ENCODE measurements around the gene AMDHD2. TPM values are rescaled to one million over a fixed set of nuclear protein-coding genes. Genes with fewer than 3 reads are reported as not detected.
"Not testable (repeated sequence)": the region's sequence is repeated elsewhere in the genome, so short reads cannot be mapped to it uniquely, and the experiment has no call there.

Gene AMDHD2
- total RNA-seq, 1 experiment from 2014 or later, result 67.2 TPM

- H3K4me3 ChIP-seq (ENCODE audit: low read depth, low read length); H3K9me3 ChIP-seq; BruUV-seq (replicated peaks); H3K27me3 Mint-ChIP-seq (ENCODE audit: insufficient read depth, unreplicated experiment); H3K27me3 ChIP-seq (replicated peaks; ENCODE audit: control insufficient read depth, insufficient read depth, low read length); DNase-seq; H3K4me3 Mint-ChIP-seq (ENCODE audit: unreplicated experiment); H3K27ac Mint-ChIP-seq (ENCODE audit: unreplicated experiment); intact Hi-C loops (cut with micrococcal nuclease; ENCODE audit: unreplicated experiment); H3K9me3 Mint-ChIP-seq (ENCODE audit: unreplicated experiment); CTCF ChIA-PET; POLR2A ChIA-PET; H3K36me3 ChIP-seq (ENCODE audit: control insufficient read depth, insufficient read depth, low read length): not testable (repeated sequence)
- peaks cover 11% of the 10 kb centered on the region; the same call in 1 of the 2 replicates for H3K4me1 ChIP-seq
- Mint-ChIP-seq H3K4me1 (ENCODE audit: low read depth, unreplicated experiment) (peaks cover 16% of the 10 kb centered on the region), H3K36me3 (ENCODE audit: insufficient read depth, unreplicated experiment) (peaks cover 18% of the 10 kb centered on the region)
Measured at GRCh38 chr16:2543771-2544170, 23.6 kb downstream of the AMDHD2 start.

- H3K9me3 Mint-ChIP-seq (ENCODE audit: unreplicated experiment); H3K9me3 ChIP-seq; H3K4me1 ChIP-seq; DNase-seq; intact Hi-C loops (cut with micrococcal nuclease; ENCODE audit: unreplicated experiment); H3K4me3 Mint-ChIP-seq (ENCODE audit: unreplicated experiment); H3K27me3 Mint-ChIP-seq (ENCODE audit: insufficient read depth, unreplicated experiment); H3K4me3 ChIP-seq (ENCODE audit: low read depth, low read length); CTCF ChIA-PET; H3K27ac Mint-ChIP-seq (ENCODE audit: unreplicated experiment); POLR2A ChIA-PET; H3K4me1 Mint-ChIP-seq (ENCODE audit: low read depth, unreplicated experiment); H3K36me3 ChIP-seq (ENCODE audit: control insufficient read depth, insufficient read depth, low read length); BruUV-seq (replicated peaks); H3K27me3 ChIP-seq (replicated peaks; ENCODE audit: control insufficient read depth, insufficient read depth, low read length); H3K36me3 Mint-ChIP-seq (ENCODE audit: insufficient read depth, unreplicated experiment): not testable (repeated sequence)
Measured at GRCh38 chr16:2550283-2550878, 30.2 kb downstream of the AMDHD2 start.

- H3K36me3 ChIP-seq (ENCODE audit: control insufficient read depth, insufficient read depth, low read length); H3K4me1 Mint-ChIP-seq (ENCODE audit: low read depth, unreplicated experiment); H3K4me1 ChIP-seq; H3K27me3 Mint-ChIP-seq (ENCODE audit: insufficient read depth, unreplicated experiment); H3K36me3 Mint-ChIP-seq (ENCODE audit: insufficient read depth, unreplicated experiment); H3K27me3 ChIP-seq (replicated peaks; ENCODE audit: control insufficient read depth, insufficient read depth, low read length); H3K4me3 ChIP-seq (ENCODE audit: low read depth, low read length); intact Hi-C loops (cut with micrococcal nuclease; ENCODE audit: unreplicated experiment); H3K9me3 ChIP-seq; H3K4me3 Mint-ChIP-seq (ENCODE audit: unreplicated experiment); BruUV-seq (replicated peaks); H3K9me3 Mint-ChIP-seq (ENCODE audit: unreplicated experiment): not testable (repeated sequence)
- peak overlapping the region; percentile 72 for H3K27ac Mint-ChIP-seq (ENCODE audit: unreplicated experiment)
- ChIA-PET CTCF (interaction anchor here (0.7 kb wide), 5 partner anchors 15 to 361 kb away, joined by 3 to 10 read pairs (median 7); partner anchors contain the start of gene ECI1), POLR2A (interaction anchor here (0.7 kb wide), 1 partner anchor 14 kb away, joined by 6 read pairs; the partner anchor contains the start of gene PDPK1)
- TF ChIP-seq CTCF (IDR thresholded peaks at IDR 0.05; ENCODE audit: insufficient read depth in 1 of 2, low read depth in 1 of 2, low read length in 1 of 2, severe bottlenecking in 1 of 2, unreplicated experiment in 1 of 2), result peak; percentile 20 to 22
- DNase-seq, result peak; percentile 49 to 61
Measured at GRCh38 chr16:2551420-2551889, 31.3 kb downstream of the AMDHD2 start.

- H3K4me3 Mint-ChIP-seq (ENCODE audit: unreplicated experiment); H3K27me3 Mint-ChIP-seq (ENCODE audit: insufficient read depth, unreplicated experiment); H3K27me3 ChIP-seq (replicated peaks; ENCODE audit: control insufficient read depth, insufficient read depth, low read length); H3K27ac Mint-ChIP-seq (ENCODE audit: unreplicated experiment); H3K9me3 ChIP-seq; H3K4me1 ChIP-seq; CTCF ChIA-PET; H3K4me3 ChIP-seq (ENCODE audit: low read depth, low read length); H3K4me1 Mint-ChIP-seq (ENCODE audit: low read depth, unreplicated experiment); DNase-seq; intact Hi-C loops (cut with micrococcal nuclease; ENCODE audit: unreplicated experiment); H3K36me3 ChIP-seq (ENCODE audit: control insufficient read depth, insufficient read depth, low read length); POLR2A ChIA-PET; BruUV-seq (replicated peaks); H3K9me3 Mint-ChIP-seq (ENCODE audit: unreplicated experiment); H3K36me3 Mint-ChIP-seq (ENCODE audit: insufficient read depth, unreplicated experiment): not testable (repeated sequence)
Measured at GRCh38 chr16:2554709-2555425, 34.7 kb downstream of the AMDHD2 start.

GRCh38 chr16:2557150-2557549 lies 37.0 kb downstream of the AMDHD2 start:
- H3K4me1 Mint-ChIP-seq (ENCODE audit: low read depth, unreplicated experiment); H3K36me3 ChIP-seq (ENCODE audit: control insufficient read depth, insufficient read depth, low read length); H3K27ac Mint-ChIP-seq (ENCODE audit: unreplicated experiment); H3K9me3 Mint-ChIP-seq (ENCODE audit: unreplicated experiment); H3K36me3 Mint-ChIP-seq (ENCODE audit: insufficient read depth, unreplicated experiment); H3K27me3 ChIP-seq (replicated peaks; ENCODE audit: control insufficient read depth, insufficient read depth, low read length); BruUV-seq (replicated peaks); POLR2A ChIA-PET; H3K27me3 Mint-ChIP-seq (ENCODE audit: insufficient read depth, unreplicated experiment); H3K4me3 Mint-ChIP-seq (ENCODE audit: unreplicated experiment); H3K9me3 ChIP-seq; intact Hi-C loops (cut with micrococcal nuclease; ENCODE audit: unreplicated experiment); CTCF ChIA-PET; DNase-seq; H3K4me3 ChIP-seq (ENCODE audit: low read depth, low read length); H3K4me1 ChIP-seq: not testable (repeated sequence)

- H3K36me3 Mint-ChIP-seq (ENCODE audit: insufficient read depth, unreplicated experiment); POLR2A ChIA-PET: not testable (repeated sequence)
- TSS peak; percentile 75 for BruUV-seq (replicated peaks)
Measured at GRCh38 chr16:2560131-2560797, 40.1 kb downstream of the AMDHD2 start.

More at GRCh38 chr16:2560131-2560797, 40.1 kb downstream of the AMDHD2 start:
- H3K9me3 ChIP-seq; H3K36me3 ChIP-seq (ENCODE audit: control insufficient read depth, insufficient read depth, low read length); H3K4me1 ChIP-seq; intact Hi-C loops (cut with micrococcal nuclease; ENCODE audit: unreplicated experiment); H3K4me3 ChIP-seq (ENCODE audit: low read depth, low read length); H3K27me3 ChIP-seq (replicated peaks; ENCODE audit: control insufficient read depth, insufficient read depth, low read length); H3K4me1 Mint-ChIP-seq (ENCODE audit: low read depth, unreplicated experiment); H3K27ac Mint-ChIP-seq (ENCODE audit: unreplicated experiment); CTCF ChIA-PET; H3K9me3 Mint-ChIP-seq (ENCODE audit: unreplicated experiment); H3K4me3 Mint-ChIP-seq (ENCODE audit: unreplicated experiment); DNase-seq; H3K27me3 Mint-ChIP-seq (ENCODE audit: insufficient read depth, unreplicated experiment): not testable (repeated sequence)

Measured in Caco-2 (cell line).